OCI-LY7 (cell line): ENCODE data around the gene OVCA2.
A peak's percentile ranks its signal among the peaks of the same experiment; 100 is the strongest.

Source experiments
- EZH2phosphoT487 ChIP-seq: fragments of 200-600 bp; sonication (generic); IDR thresholded peaks from 2 replicates; pipeline ENCODE4 v1.6.1; 2018; ENCODE audit warnings: low read depth, borderline replicate concordance, mild to moderate bottlenecking, mixed run types, antibody characterized with exemption, low read length, moderate library complexity, mixed read lengths
- TF ChIP-seq, protein P1 (sequence below): fragments of 200-600 bp; sonication (generic); conservative IDR thresholded peaks from 2 replicates; pipeline ENCODE4 v1.5.1; 2014; ENCODE audit warnings: mild to moderate bottlenecking, antibody characterized with exemption, low read length, moderate library complexity, mixed read lengths

DNA sequence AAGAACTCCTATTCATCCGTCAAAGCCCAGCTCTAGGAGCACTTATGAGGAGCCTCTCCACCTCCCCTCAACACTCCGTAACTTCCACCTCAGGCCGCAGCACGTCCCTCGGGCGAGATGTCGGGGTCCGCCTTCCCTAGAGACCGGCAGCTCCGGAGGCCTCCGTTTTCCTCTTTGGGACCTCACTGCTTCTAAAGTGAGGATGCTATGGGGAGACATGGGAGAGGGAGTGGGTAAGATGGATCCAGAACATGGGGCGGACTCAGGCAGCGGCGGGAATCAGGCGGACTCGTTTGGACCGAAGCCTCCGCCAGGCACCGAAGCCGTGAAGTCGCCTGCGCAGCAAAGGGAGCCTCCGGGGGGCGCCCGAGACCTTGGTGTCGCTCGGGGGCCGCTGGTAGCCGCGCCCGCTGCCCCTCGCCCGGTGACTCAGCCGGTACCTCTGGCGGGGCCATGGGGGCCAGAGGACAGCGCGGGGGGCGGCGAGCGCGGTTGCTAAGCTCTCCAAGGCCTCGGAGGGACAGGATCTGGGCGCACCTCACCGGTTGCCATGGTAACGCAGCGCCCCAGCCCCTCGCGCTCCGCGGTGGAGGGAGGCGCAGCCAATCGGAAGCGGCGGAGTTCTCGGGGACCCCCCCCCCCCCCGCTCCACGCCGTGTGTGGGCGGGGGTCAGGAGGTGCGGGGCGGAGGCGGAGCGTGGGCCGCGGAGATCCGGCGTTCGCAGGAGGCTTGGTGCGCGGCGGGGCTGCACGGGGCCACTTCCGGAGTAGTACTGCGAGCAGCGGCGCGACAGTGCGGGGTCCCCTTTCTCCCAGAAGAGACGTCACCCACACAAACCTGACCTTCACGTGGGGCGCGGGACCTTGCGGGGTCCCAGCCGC is 11.8 kb downstream of the OVCA2 start:
- TF ChIP-seq, protein P1, sequence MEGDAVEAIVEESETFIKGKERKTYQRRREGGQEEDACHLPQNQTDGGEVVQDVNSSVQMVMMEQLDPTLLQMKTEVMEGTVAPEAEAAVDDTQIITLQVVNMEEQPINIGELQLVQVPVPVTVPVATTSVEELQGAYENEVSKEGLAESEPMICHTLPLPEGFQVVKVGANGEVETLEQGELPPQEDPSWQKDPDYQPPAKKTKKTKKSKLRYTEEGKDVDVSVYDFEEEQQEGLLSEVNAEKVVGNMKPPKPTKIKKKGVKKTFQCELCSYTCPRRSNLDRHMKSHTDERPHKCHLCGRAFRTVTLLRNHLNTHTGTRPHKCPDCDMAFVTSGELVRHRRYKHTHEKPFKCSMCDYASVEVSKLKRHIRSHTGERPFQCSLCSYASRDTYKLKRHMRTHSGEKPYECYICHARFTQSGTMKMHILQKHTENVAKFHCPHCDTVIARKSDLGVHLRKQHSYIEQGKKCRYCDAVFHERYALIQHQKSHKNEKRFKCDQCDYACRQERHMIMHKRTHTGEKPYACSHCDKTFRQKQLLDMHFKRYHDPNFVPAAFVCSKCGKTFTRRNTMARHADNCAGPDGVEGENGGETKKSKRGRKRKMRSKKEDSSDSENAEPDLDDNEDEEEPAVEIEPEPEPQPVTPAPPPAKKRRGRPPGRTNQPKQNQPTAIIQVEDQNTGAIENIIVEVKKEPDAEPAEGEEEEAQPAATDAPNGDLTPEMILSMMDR: peak; percentile 88
- TF ChIP-seq EZH2phosphoT487: peak; percentile 85; the same call in 1 of the 2 replicates
